ENCODE results near the gene DACT3.

DACT3 gene

DNA sequence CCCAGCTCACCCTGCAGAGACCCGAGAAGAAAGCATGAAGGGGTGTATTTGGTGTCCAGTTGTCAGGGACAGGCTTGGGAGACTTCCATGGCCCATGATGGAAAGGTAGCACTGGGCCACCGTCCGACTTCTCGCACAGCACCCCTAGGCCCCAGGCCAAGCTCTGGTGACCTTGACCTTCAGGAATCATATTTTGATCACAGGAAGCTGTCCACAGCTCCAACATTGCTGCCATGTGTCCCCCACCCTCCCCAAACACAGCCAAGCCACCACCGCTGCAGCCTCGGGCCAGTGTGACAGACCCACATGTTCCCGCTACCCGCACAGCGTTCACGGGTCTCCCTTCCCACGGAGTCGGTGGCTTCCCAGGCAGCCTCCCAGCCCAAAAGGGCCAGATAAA, 35.3 kb downstream of the DACT3 start:
- FAIRE-seq (peak; percentile 79), DNase-seq (ENCODE audit: insufficient read length, low spot score) (no peak)
- no peak for TF ChIP-seq POLR2AphosphoS5 (IDR thresholded peaks at IDR 0.05; ENCODE audit: low read depth, low read length)

DNA sequence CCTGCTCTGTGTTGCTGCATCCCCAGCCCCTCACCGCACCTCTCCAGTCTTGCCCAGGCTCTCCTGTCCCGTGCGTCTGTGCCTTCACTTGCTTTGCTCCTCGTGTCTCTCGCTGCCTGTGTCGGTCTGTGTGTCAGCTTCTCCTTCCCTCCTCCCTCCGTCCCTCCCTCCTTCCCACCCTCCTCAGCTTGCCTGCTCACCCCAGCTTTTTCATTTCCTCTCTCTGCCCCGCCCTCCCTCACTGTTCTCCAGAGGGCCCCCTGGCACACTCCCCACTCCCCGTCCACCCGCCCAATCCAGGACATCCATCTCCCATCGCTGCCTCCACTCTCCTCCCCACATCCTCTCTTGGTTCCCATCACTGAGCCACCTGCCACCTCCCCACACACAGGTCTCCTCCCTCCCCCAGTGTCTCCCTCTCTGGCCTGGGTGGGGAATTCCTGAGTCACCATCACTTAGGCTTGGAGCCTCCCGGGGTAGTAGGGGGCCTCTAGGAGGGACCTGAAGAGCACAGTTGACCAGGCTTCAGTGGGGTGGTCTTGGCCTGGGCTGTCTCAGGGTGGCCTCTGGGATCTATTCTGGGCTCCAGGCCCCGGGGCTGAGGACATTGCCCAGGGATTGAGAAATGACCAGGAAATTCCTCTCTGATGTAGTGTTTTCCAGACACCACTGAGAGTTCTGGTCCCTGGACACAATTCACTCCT, 35.9 kb downstream of the DACT3 start, which contains the start of gene PTGIR:
PTGIR (minus strand) TSS at position 132 of the 704 bp plus-strand sequence. CDS start 864 bp downstream, outside the sequence.
- TF ChIP-seq SPI1 (IDR thresholded peaks at IDR 0.05; ENCODE audit: low read depth, low read length) (0 out of 2 replicates have a peak, but pooled peaks have one; percentile 15), POLR2AphosphoS5 (IDR thresholded peaks at IDR 0.05; ENCODE audit: low read depth, low read length) (no peak)
- FAIRE-seq (peak; percentile 90), DNase-seq (ENCODE audit: insufficient read length, low spot score) (no peak)

DNA sequence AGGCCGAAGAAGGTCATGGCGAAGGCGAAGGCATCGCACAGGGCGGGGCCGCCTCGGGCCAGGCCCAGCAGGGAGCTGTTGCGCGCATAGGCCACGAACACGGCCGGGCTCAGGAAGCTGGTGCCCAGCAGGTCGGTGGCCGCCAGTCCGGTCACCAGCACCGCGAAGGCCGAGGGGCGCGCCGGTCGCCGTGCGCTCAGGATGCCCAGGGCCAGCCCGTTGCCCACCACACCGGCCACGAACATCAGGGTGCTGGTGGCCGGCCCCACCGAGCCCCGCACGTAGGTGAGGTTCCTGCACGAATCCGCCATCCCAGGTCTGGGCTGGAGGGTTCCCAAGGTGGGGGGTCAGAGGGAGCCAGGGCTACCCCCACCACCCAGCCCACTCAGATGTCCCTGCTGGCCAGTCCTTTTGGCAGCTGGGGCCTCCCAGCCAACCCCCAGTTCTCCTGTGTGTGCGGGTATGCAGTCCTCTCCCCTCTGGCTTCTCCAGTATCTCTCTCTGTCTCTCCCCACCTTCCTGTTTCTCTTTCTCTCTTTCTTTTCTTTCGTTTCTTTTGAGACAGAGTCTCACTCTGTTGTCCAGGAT, 37.0 kb downstream of the DACT3 start:
- no peak for FAIRE-seq
- no peak for DNase-seq (ENCODE audit: insufficient read length, low spot score)
- no peak for TF ChIP-seq PAX5 (IDR thresholded peaks at IDR 0.05; ENCODE audit: insufficient read depth, low read length, severe bottlenecking)
- no peak for TF ChIP-seq TAF1 (IDR thresholded peaks at IDR 0.05; ENCODE audit: low read depth, low read length)
- no peak for TF ChIP-seq SPI1 (IDR thresholded peaks at IDR 0.05; ENCODE audit: low read depth, low read length)
- TF ChIP-seq POU2F2 (IDR thresholded peaks at IDR 0.05; ENCODE audit: low read depth, low read length), result no peak
- TF ChIP-seq POLR2A (IDR thresholded peaks at IDR 0.05; ENCODE audit: low read depth, low read length), result no peak
- TF ChIP-seq POLR2AphosphoS5 (IDR thresholded peaks at IDR 0.05; ENCODE audit: low read depth, low read length), result no peak

DNA sequence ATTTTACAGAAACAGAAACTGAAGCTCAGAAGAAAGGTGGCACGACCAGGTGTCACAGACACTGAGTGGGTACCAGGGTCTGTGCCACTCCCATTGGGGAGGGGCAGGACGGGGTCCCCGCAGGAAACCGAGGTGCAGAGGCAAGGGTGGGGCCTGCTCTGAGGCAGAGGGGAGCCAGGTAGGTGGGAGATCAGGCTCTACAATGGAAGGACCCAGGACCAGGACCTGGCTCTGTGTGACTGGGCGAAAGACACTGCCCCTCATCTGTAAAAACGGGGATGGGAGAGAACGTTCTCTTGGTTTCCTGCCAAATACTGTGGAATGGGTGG, 38.9 kb downstream of the DACT3 start:
- FAIRE-seq, result no peak
- TF ChIP-seq POU2F2 (IDR thresholded peaks at IDR 0.05; ENCODE audit: low read depth, low read length) (no peak), POLR2A (IDR thresholded peaks at IDR 0.05; ENCODE audit: low read depth, low read length) (no peak), POLR2AphosphoS5 (IDR thresholded peaks at IDR 0.05; ENCODE audit: low read depth, low read length) (no peak), SPI1 (IDR thresholded peaks at IDR 0.05; ENCODE audit: low read depth, low read length) (no peak), TAF1 (IDR thresholded peaks at IDR 0.05; ENCODE audit: low read depth, low read length) (no peak), PAX5 (IDR thresholded peaks at IDR 0.05; ENCODE audit: insufficient read depth, low read length, severe bottlenecking) (no peak)
- DNase-seq (ENCODE audit: insufficient read length, low spot score), result no peak

DNA sequence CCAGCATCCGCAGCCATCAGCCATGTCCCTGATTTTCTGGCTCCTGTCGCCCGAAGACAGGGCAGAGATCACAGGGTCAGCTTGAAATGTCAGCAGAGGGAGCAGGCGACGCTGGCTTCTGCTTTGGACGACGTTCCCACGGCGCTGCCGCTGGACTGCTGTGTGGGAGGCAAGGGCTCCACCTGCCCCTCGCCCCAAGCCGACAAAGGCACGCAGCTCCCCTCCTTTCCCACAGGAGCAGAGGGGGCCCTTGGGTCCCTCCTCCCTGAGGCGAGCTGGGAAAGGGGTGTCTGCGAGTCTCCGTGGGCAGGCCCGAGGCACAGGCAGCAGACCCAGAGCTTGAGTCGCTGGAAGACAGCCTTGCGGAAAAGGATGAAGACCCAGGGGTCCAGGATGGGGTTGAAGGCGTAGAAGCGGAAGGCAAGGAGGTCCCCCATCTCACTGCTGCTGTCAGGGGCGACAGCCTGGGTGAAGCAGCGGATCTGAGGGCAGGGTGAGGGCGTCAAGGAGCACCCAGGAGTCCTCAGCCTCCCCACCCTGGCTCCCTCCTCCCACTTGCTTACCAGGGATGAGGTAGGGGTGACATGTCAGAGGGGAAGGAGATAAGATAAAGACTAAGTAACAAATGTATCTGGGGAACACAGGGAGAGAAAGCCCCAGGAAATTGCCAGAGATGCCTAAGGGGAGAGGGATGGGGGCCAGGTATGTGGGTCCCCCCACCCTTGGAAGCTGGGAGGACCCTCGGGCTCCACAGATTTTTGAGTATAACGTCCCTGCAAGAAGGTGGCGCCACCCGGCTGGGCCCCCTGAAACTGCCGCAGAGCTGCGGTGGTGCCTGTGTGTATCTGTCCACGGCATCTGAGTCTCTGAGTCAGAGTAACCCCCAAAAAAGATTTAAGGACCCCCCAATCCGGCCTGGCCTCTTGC, 39.5 kb downstream of the DACT3 start:
- DNase-seq (ENCODE audit: insufficient read length, low spot score) (no peak), FAIRE-seq (no peak)
- TF ChIP-seq POU2F2 (IDR thresholded peaks at IDR 0.05; ENCODE audit: low read depth, low read length), result no peak
- TF ChIP-seq POLR2AphosphoS5 (IDR thresholded peaks at IDR 0.05; ENCODE audit: low read depth, low read length), result no peak
- no peak for TF ChIP-seq SPI1 (IDR thresholded peaks at IDR 0.05; ENCODE audit: low read depth, low read length)
- no peak for TF ChIP-seq PAX5 (IDR thresholded peaks at IDR 0.05; ENCODE audit: insufficient read depth, low read length, severe bottlenecking)
- no peak for TF ChIP-seq TAF1 (IDR thresholded peaks at IDR 0.05; ENCODE audit: low read depth, low read length)
- TF ChIP-seq POLR2A (IDR thresholded peaks at IDR 0.05; ENCODE audit: low read depth, low read length), result no peak

DNA sequence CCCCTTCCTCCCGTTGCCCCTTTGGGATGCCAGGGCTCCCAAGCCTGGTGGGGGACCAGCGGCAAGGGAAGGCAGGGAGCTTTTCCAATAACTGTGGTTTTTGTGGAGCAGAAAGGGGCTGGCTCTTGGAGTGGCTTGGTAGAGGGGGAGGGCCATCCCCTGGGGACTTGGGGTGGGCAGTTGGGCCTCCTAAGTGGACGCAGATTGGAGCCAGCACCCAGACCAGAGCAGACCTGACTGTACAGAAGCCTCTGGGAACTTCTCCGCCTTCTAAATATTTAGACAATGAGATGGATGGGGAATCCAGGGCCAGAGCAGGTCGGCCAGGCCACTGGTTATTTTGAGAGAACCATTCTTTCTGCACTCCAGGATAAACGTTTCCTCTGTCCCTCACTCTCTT, 40.3 kb downstream of the DACT3 start:
- FAIRE-seq, result no peak
- TF ChIP-seq TAF1 (IDR thresholded peaks at IDR 0.05; ENCODE audit: low read depth, low read length) (no peak), POLR2AphosphoS5 (IDR thresholded peaks at IDR 0.05; ENCODE audit: low read depth, low read length) (no peak), PAX5 (IDR thresholded peaks at IDR 0.05; ENCODE audit: insufficient read depth, low read length, severe bottlenecking) (no peak), POU2F2 (IDR thresholded peaks at IDR 0.05; ENCODE audit: low read depth, low read length) (no peak), SPI1 (IDR thresholded peaks at IDR 0.05; ENCODE audit: low read depth, low read length) (no peak), POLR2A (IDR thresholded peaks at IDR 0.05; ENCODE audit: low read depth, low read length) (no peak)
- no peak for DNase-seq (ENCODE audit: insufficient read length, low spot score)

DNA sequence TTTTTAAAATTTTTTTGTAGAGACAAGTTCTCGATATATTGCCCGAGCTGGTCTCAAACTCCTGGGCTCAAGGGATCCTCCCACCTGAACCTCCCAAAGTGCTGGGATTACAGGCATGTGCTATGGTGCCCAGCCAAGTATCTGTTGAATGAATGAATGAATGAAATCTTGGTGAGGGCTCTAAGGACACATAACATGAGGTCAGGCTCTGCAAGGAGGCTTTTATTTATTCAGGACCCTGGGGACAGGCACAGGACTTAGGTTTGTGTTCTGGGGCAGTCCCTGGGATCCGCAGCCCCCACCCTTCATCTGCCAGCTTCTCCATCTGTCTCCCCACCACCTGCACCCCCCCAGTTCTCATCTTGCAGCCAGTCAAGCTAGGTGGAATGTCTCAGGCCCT, 40.7 kb downstream of the DACT3 start:
- DNase-seq (ENCODE audit: insufficient read length, low spot score) (no peak), FAIRE-seq (no peak)
- TF ChIP-seq SPI1 (IDR thresholded peaks at IDR 0.05; ENCODE audit: low read depth, low read length) (no peak), POU2F2 (IDR thresholded peaks at IDR 0.05; ENCODE audit: low read depth, low read length) (no peak), PAX5 (IDR thresholded peaks at IDR 0.05; ENCODE audit: insufficient read depth, low read length, severe bottlenecking) (no peak), POLR2AphosphoS5 (IDR thresholded peaks at IDR 0.05; ENCODE audit: low read depth, low read length) (no peak), POLR2A (IDR thresholded peaks at IDR 0.05; ENCODE audit: low read depth, low read length) (no peak), TAF1 (IDR thresholded peaks at IDR 0.05; ENCODE audit: low read depth, low read length) (no peak)

DNA sequence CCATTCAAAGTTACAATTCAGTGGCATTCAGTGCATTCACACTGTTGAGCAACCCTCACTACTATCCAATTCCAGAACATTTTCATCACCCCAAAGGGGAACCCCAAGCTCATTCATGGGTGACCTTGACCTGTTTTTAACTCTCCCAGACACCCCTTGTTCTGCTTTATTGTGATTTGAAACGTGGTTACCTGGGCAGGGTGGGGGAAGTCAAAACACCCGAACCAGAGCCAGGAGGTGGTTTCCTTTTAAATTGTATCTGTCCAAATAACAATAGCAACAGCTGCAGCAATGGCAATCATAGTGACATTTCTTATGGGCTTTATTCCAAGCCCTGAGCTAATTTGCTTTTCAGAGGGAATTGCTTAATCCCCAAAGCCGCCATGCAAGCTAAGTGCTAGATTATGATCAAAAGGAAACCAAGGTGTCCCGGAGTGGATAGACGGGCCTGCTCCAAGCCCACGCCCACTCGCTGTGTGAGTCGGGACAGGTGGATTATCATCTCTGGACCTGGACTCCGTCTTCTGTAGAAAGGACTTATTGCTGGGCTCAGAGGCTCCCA, 42.2 kb downstream of the DACT3 start:
- DNase-seq (ENCODE audit: insufficient read length, low spot score) (no peak), FAIRE-seq (peak; percentile 58)
- TF ChIP-seq TAF1 (IDR thresholded peaks at IDR 0.05; ENCODE audit: low read depth, low read length), result no peak
- TF ChIP-seq POLR2AphosphoS5 (IDR thresholded peaks at IDR 0.05; ENCODE audit: low read depth, low read length), result no peak
- TF ChIP-seq POU2F2 (IDR thresholded peaks at IDR 0.05; ENCODE audit: low read depth, low read length), result no peak
- TF ChIP-seq SPI1 (IDR thresholded peaks at IDR 0.05; ENCODE audit: low read depth, low read length), result peak; percentile 53
- peak; percentile 68 for TF ChIP-seq PAX5 (IDR thresholded peaks at IDR 0.05; ENCODE audit: insufficient read depth, low read length, severe bottlenecking)

DNA sequence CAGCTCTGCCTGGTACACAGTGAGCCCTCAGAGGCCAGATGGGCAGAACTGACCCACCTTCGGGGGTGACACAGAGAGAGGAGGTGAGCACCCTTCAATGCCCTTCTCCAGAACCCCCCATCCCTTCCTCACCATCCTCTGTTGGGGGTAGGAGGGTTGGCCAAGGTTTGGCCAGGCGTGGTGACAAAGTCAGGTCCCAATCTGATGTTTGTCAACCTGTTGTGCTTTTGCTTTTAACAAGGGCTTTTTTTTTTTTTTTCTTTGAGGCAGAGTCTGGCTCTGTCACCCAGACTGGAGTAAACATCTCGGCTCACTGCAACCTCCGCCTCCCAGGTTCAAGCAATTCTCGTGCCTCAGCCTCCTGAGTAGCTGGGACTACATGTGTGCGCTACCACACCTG, 43.4 kb downstream of the DACT3 start:
- no peak for FAIRE-seq
- no peak for DNase-seq (ENCODE audit: insufficient read length, low spot score)
- no peak for TF ChIP-seq SPI1 (IDR thresholded peaks at IDR 0.05; ENCODE audit: low read depth, low read length)
- no peak for TF ChIP-seq PAX5 (IDR thresholded peaks at IDR 0.05; ENCODE audit: insufficient read depth, low read length, severe bottlenecking)
- TF ChIP-seq POLR2AphosphoS5 (IDR thresholded peaks at IDR 0.05; ENCODE audit: low read depth, low read length), result no peak
- TF ChIP-seq POU2F2 (IDR thresholded peaks at IDR 0.05; ENCODE audit: low read depth, low read length), result no peak
- TF ChIP-seq POLR2A (IDR thresholded peaks at IDR 0.05; ENCODE audit: low read depth, low read length), result no peak
- TF ChIP-seq TAF1 (IDR thresholded peaks at IDR 0.05; ENCODE audit: low read depth, low read length), result no peak
